Adrenal gland (tissue), 12 donors: ENCODE measurements around the gene PCSK6. TPM values are rescaled to one million over a fixed set of nuclear protein-coding genes. Genes with fewer than 3 reads are reported as not detected.

ENCODE experiments used
- DNase-seq, 7 donors: peaks; one replicate each; pipeline ENCODE4 v3.0.0-alpha.2; 2019 to 2020
- H3K27ac ChIP-seq, 5 donors: fragments of 200-600 bp; sonication (generic) in 4 of 5; 1 replicate in 3 of 5; 2 replicates in 2 of 5; pipeline versions ENCODE4 v1.5.1 to v1.8.0; 2016 to 2020; ENCODE audit warnings: mild to moderate bottlenecking in 1 of 5
- H3K27me3 ChIP-seq: fragments of 200-600 bp; 2 replicates; pipeline ENCODE4 v1.8.0; 2021
- H3K36me3 ChIP-seq, 2 donors: fragments of 200-600 bp; replicated peaks in 1 of 2; 1 replicate in 1 of 2; 2 replicates in 1 of 2; pipeline versions ENCODE4 v1.5.1 to v1.8.0; 2018 to 2022
- H3K4me1 ChIP-seq, 2 donors: fragments of 200-600 bp; replicated peaks in 1 of 2; 1 replicate in 1 of 2; 2 replicates in 1 of 2; pipeline versions ENCODE4 v1.5.1 to v1.8.0; 2018 to 2021
- H3K4me3 ChIP-seq, 4 donors: fragments of 200-600 bp; sonication (generic) in 3 of 4; one replicate each; pipeline ENCODE4 v1.5.1; 2016 to 2018
- H3K9me3 ChIP-seq, 3 donors: fragments of 200-600 bp; sonication (generic) in 1 of 3; replicated peaks in 1 of 3; 1 replicate in 2 of 3; 2 replicates in 1 of 3; pipeline versions ENCODE4 v1.5.1 to v1.8.0; 2016 to 2021
- POLR2A ChIP-seq, 2 donors: fragments of 450-650 bp; IDR thresholded peaks; one replicate each; pipeline ENCODE4 v1.6.1; 2017; ENCODE audit warnings: antibody characterized with exemption in 2 of 2, mild to moderate bottlenecking in 2 of 2, moderate library complexity in 1 of 2
- WGBS, 4 donors: extraction: QIAGEN DNeasy Blood & Tissue Kit in 2 of 4; methylation state at CpG; one replicate each; pipeline versions ENCODE4 v1.1.5 to v1.1.7; 2013 to 2017; 5-methylcytosine and 5-hydroxymethylcytosine counted together
- intact Hi-C, 2 donors: fragments of 100-400 bp; cut with DNase I; formaldehyde crosslinking; loops; one replicate each; pipeline versions ENCODE4 v1.14.1 to v1.15.0; 2022 to 2023
- polyA plus RNA-seq, 3 donors: library from polyadenylated mRNA; stranded (reverse); fragments of 200-250 nt in 2 of 3; fragments of 350-450 nt in 1 of 3; fragmentation: Illumina TruSeq in 1 of 3; extraction: RNeasy Lipid Tissue Mini Kit (QIAGEN cat#74804) in 1 of 3; gene quantifications; one replicate each; pipeline ENCODE4 v1.2.3, GENCODE V29; 2013 to 2014
- total RNA-seq, 9 donors: library from RNA; depleted of rRNA in 4 of 9; stranded (reverse); fragments of >200 nt in 4 of 9; fragments of 120-200 nt in 1 of 9; fragmentation: NEBNext Ultra II Directional in 1 of 9; extraction: Animal tissue kit (Norgen Biotek cat#: 25700) in 1 of 9; gene quantifications; one replicate each; pipeline versions ENCODE4 v1.1.0 to v1.2.4, GENCODE V29; 2013 to 2023
- TF ChIP-seq, protein P1 (sequence below), 6 experiments: fragments of 450-650 bp in 4 of 6; fragments of 200-600 bp in 2 of 6; sonication (generic) in 1 of 6; IDR thresholded peaks; 1 replicate in 5 of 6; 2 replicates in 1 of 6; pipeline versions ENCODE4 v1.5.1 to v1.8.0; 2016 to 2021; ENCODE audit warnings: antibody characterized with exemption in 6 of 6, mild to moderate bottlenecking in 2 of 6, moderate library complexity in 1 of 6
- donor health status: healthy with polysubstance abuse.
- donor health status: Bipolar disorder and iron deficiency.
- donor health status: DM: yes; HTN: yes; CAD: no.
- donor health status: DM: no; HTN: no; CAD: no.
- donor health status: DM: no; HTN: no; CAD: no.
- donor health status: DM: yes; HTN: yes; CAD: no.

PCSK6 gene
- total and polyA plus RNA-seq, 12 donors: 0.88 to 53.0 (median 5.6) TPM

DNA sequence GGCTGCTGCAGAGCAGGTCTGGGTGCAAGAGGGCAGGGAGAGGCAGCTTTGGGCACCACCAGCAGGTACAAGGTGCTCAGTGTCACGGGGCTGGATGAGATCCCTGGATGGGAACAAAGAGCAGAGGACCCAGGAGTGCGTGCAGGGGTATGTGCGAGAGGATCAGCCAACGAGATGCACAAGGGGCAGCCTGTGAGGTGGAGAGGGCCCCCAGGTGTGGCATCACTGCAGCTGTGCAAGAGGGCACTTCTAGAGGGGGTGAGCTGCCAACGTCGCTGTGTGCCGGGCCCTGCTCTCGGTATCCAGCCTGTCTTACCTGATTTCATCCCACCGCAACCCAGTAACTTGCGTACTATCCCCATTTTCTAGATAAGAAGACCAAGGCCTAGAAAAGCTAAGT is 127.1 kb downstream of the PCSK6 start:
- Histone ChIP-seq H3K9me3 (no peaks in the 10 kb centered on the region), H3K27ac (no peak overlapping the region), H3K4me1 (no peaks in the 10 kb centered on the region), H3K27me3 (no peaks in the 10 kb centered on the region), H3K36me3 (no peaks in the 10 kb centered on the region), H3K4me3 (no peak overlapping the region)
- no peak for DNase-seq
- TF ChIP-seq POLR2A (IDR thresholded peaks at IDR 0.05): no peak
- TF ChIP-seq, protein P1, sequence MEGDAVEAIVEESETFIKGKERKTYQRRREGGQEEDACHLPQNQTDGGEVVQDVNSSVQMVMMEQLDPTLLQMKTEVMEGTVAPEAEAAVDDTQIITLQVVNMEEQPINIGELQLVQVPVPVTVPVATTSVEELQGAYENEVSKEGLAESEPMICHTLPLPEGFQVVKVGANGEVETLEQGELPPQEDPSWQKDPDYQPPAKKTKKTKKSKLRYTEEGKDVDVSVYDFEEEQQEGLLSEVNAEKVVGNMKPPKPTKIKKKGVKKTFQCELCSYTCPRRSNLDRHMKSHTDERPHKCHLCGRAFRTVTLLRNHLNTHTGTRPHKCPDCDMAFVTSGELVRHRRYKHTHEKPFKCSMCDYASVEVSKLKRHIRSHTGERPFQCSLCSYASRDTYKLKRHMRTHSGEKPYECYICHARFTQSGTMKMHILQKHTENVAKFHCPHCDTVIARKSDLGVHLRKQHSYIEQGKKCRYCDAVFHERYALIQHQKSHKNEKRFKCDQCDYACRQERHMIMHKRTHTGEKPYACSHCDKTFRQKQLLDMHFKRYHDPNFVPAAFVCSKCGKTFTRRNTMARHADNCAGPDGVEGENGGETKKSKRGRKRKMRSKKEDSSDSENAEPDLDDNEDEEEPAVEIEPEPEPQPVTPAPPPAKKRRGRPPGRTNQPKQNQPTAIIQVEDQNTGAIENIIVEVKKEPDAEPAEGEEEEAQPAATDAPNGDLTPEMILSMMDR (IDR thresholded peaks at IDR 0.05): no peak
- intact Hi-C loops: loop anchor here in 1 of 2 donors (10.0 kb wide), 1 partner anchor 122 kb away; the partner anchor contains the start of gene PCSK6
- 92 to 97% (median 96%) methylated on average over 10 of the region's 10 CpGs for WGBS, 4 donors

- Histone ChIP-seq H3K36me3 (no peaks in the 10 kb centered on the region), H3K4me1 (no peaks in the 10 kb centered on the region), H3K9me3 (no peaks in the 10 kb centered on the region), H3K27ac (no peak overlapping the region), H3K4me3 (no peak overlapping the region), H3K27me3 (no peaks in the 10 kb centered on the region)
- DNase-seq: no peak
- 83 to 88% (median 84%) methylated on average over 4 of the region's 4 CpGs for WGBS, 4 donors
- intact Hi-C loops: loop anchor here in 1 of 2 donors (10.0 kb wide), 1 partner anchor 123 kb away; the partner anchor contains the start of gene PCSK6
- TF ChIP-seq, protein P1 (IDR thresholded peaks at IDR 0.05): no peak
- TF ChIP-seq POLR2A (IDR thresholded peaks at IDR 0.05): no peak
These were observed 128.1 kb downstream of the PCSK6 start for GRCh38 chr15:101361418-101361817.

DNA sequence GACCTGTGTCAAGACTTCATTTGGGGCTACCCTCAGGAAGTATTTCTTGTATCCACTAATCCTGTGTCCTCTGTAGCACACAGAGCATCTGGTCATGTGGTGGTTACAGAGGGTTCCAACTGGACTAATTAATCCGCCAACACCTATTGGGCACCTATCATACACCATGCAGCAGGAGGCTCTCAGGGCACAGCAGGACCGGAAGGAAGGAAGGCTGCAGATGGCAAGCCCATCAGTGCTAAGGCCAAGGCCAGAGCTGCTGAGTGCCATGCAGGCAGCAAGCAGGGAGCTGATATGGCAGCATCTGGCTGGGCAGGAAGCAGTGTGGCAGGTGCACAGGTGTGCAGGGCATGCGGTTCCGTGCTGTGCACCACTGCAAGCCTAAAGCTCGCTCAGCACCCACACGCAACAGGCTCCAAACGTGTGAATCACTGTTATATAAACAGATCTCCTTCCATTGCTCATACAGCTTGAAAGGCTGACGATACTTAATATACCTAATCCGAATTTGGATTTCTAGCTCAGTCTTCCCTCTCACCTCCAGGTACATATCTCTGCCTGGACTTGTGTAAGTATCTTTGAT is 130.1 kb downstream of the PCSK6 start:
- WGBS, 4 donors: 83 to 89% (median 84%) methylated on average over 3 to 9 of the region's 9 CpGs
- H3K4me3 ChIP-seq: no peak overlapping the region
- H3K27ac ChIP-seq: no peak overlapping the region
- H3K9me3 ChIP-seq: no peaks in the 10 kb centered on the region
- intact Hi-C loops: no loop called here
- no peaks in the 10 kb centered on the region for H3K36me3 ChIP-seq
- TF ChIP-seq, protein P1 (IDR thresholded peaks at IDR 0.05): no peak
- TF ChIP-seq POLR2A (IDR thresholded peaks at IDR 0.05): no peak
- no peaks in the 10 kb centered on the region for H3K27me3 ChIP-seq
- H3K4me1 ChIP-seq: no peaks in the 10 kb centered on the region
- no peak for DNase-seq

DNA sequence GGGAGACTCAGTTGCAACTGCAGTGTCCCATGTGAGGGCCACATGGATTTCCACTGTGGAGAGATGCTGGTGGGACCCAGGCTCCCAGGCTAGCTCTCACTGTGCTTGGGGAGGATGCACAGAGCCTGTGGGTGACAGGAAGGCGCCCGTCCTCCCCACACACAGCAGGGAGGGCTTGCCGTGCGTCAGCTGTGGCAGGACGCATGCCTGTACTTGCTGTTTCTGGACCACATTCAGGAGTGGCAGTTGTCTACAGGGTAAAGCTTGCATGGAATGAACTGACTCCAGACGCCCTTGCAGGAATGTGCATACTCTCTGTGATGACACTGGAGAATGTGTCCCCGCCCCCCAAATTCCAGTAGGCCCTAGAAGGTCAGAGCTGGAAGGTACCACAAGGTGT is 130.6 kb downstream of the PCSK6 start:
- Histone ChIP-seq H3K4me1 (no peaks in the 10 kb centered on the region), H3K36me3 (no peaks in the 10 kb centered on the region), H3K27ac (no peak overlapping the region), H3K27me3 (no peaks in the 10 kb centered on the region), H3K9me3 (no peaks in the 10 kb centered on the region), H3K4me3 (no peak overlapping the region)
- WGBS, 4 donors: 83 to 93% (median 88%) methylated on average over 2 to 7 of the region's 7 CpGs
- intact Hi-C loops: no loop called here
- DNase-seq: no peak
- TF ChIP-seq, protein P1 (IDR thresholded peaks at IDR 0.05): no peak
- no peak for TF ChIP-seq POLR2A (IDR thresholded peaks at IDR 0.05)
